Activated T-cell treated with anti-CD3 and anti-CD28 coated beads for 48 hours (primary cell): Measurements from ENCODE around the gene ZNF853.
A peak's percentile ranks its signal among the peaks of the same experiment; 100 is the strongest.
"Not testable (repeated sequence)": the region's sequence is repeated elsewhere in the genome, so short reads cannot be mapped to it uniquely, and the experiment has no call there.

Experiments used
- DNase-seq: peaks from one replicate; pipeline ENCODE4 v3.0.0-alpha.2; 2020; ENCODE audit warnings: low read depth

Gene ZNF853

DNA sequence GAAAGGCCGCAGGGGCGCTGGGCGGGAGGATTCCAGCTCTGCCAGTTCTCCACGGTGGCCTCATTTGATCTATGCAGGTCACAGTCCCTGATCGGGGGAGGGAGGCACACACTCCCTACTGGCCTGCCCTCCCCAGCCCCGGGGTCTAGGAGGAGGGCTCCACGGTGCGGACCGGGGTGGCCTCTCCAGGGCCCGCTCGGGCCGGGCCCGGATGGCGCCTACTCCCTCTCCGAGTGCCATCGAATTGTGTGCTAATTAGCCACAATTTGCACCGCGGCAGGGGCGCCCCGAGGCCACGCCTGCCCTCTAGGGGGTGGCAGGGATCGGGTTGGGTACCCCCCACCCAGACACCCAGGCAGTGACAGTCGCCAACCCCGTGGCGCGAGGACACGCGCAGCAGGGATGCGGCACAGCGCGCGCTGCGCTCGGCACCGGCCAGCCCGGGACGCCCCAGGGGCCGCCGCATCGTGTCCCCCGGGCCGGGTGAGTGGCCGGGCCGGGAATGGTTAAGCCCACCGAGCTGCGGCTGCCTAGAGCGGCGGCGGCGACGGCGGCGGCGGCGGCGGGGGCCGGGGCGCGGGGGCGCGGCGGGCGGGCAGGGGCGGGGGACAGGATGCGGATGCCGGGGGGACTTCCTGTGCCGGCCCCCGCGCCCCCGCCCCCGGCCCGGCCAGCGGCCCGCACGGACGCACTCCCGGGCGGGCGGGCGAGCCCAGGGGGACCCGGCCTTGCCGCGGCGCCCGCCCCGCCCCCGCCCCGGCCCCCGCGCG lies at the start of gene ZNF853:
Gene ZNF853 (plus strand): TSS at position 658 of the 770 bp plus-strand sequence. CDS start 565 bp downstream, outside the sequence.
- DNase-seq, result no peak

DNA sequence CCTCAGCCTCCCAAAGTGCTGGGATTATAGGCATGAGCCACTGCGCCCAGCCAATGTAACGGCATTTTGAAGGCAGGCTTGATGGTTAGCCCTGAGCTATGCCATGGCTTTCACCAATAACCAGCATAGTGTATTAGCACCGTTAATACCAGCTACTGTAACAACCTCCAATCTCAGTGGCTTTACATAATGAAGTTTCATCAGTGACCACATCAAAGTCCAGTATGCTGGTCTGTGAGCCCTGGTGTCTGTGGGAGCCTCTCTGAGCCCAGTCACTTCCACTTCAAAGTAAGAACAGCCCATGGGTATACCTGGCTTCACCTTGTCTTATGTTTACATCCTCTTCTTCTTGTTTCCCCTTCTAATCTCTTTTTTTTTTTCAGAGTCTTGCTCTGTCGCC lies 49.8 kb upstream of the ZNF853 start:
- DNase-seq, result no peak

- no peak for DNase-seq
Measured at GRCh38 chr7:6567886-6568285, 47.5 kb upstream of the ZNF853 start.

- no peak for DNase-seq
Measured at GRCh38 chr7:6571160-6571779, 44.1 kb upstream of the ZNF853 start.

DNA sequence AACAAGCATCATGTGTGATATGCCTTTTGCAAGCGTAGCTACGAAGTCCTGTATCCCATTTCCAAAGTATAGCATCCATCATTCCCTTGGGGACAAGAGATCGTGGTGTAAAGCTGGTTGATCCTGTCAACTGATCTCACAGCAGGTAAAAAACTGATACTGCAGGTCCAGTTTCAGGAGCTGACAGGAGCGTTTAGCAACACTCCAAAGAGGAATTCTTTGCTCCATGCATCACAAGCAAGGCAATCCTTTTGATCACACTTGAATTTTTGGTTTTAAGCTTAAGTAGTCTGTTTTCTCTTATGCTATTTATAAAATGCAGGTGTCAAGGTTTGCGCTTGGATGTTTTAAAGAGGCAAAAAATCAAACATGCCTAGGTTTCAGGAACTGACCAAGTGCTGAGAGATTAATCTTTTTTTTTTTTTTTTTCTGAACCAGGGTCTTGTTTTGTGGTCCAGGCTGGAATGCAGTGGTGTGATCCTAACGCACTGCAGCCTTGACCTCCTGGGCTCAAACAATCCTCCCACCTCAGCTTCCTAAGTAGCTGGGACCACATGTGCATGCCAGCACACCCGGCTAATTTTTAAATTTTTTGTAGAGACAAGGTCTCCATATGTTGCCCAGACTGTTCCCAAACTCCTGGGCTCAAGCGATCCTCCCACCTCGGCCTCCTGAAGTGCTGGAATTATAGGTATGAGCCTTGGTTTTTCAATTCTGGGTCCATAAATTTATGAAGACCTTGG lies 40.0 kb upstream of the ZNF853 start:
- DNase-seq, result no peak

DNA sequence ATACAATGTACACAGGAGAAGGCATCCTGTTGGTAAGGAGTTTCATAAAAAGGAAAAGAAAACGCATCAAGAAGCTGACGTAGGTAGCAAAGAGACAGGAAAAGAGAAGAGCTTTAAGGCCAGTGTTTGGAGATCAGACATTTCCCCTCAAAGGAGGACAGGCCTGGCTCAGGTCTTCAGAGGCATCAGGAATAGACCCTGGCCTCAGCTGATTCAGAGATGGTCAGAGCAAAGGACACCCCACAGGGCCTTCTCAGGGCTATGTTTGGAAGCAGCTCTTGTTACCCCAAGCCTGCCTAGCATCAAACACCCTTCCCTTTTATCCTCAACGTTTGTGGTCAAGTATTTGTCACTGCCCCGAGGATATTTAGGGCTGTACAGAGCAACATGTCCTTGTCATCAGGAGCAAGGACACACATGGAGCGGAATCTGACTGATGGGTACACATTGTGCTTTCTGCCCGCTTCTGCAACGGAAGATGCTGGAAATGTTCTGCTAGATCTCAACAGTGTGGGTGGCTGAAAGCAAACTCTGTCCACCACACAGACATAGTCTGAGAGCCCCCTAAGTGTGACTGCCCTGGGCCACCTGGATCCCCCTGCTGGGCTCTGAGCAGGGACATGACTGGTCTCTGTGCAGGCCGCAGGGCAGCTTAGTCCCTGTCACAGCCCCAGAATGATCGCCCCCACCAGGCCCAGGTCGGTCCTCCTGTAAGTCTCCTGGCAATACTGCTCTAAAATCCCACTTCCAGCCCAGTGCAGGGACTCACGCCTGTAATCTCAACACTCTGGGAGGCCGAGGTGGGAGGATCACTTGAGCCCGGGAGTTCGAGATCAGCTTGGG lies 39.2 kb upstream of the ZNF853 start:
- no peak for DNase-seq

GRCh38 chr7:6576867-6577368 lies 38.5 kb upstream of the ZNF853 start:
- DNase-seq, result not testable (repeated sequence)

- DNase-seq, result peak; percentile 89
Measured at GRCh38 chr7:6577369-6578113, 37.9 kb upstream of the ZNF853 start, which contains the start of gene ZDHHC4. ZDHHC4 (plus strand) TSS chr7:6577454; CDS start chr7:6580562, 3,108 bp downstream.

DNA sequence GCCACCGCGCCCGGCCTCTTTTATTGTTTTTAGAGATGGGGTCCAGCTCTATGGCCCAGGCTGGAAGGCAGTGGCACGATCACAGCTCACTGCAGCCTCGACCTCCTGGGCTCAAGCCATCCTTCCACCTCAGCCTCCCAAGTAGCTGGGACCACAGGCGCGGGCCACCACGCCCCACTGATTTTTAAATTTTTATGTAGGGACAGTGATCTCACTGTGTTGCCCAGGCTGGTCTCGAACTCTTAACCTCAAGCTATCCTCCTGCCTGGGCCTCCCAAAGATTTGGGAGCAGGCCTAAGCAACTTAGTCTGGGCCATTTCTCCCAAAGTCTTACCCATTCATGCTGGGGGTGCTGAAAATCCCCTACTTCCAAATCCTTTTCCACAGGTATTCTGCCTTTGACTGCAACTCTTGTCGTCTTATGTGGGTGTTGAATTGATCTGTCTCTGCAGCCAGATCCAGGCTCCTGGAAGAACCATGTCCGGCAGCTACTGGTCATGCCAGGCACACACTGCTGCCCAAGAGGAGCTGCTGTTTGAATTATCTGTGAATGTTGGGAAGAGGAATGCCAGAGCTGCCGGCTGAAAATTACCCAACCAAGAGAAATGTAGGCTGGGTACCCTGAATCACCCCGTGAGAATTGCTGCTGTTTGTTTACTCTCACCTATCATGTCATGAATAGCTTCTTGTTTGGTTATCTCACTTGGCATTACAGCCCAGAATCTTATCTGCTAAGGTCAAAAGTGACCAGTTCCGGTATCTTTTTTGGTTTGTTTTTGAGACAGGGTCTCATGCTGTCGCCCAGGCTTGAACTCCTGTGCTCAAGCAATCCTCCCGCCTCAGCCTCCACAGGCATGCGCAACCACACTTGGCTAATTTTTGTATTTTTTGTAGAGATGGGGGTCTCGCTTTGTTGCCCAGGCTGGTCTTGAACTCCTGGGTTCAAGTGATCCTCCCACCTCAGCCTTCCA lies 37.0 kb upstream of the ZNF853 start:
- no peak for DNase-seq

GRCh38 chr7:6579446-6579845 lies 36.0 kb upstream of the ZNF853 start:
- DNase-seq, result no peak

DNA sequence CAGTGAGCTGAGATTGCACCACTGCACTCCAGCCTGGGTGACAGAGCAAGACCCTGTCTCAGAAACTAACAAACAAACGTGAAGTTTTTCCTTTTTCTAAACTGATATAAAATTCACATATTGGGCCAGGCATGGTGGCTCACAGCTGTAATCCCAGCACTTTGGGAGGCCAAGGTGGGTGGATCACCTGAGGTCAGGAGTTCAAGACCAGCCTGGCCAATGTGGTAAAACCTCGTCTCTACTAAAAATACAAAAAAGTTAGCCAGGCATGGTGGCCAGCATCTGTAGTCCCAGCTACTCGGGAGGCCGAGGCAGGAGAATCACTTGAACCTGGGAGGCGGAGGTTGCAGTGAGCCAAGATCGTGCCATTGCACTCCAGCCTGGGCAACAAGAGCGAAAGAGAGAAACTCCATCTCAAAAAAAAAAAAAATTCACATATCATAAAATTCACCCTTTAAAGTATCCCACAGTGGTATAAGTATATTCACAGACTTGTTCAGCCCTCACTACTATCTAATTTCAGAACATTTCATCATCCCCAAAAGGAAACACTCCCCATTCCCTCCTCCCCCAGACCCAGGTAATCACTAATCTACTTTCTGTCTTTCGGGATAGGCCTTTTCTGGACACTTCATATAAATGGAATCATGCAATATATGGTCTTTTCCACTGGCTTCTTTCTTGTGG lies 29.5 kb upstream of the ZNF853 start:
- not testable (repeated sequence) for DNase-seq

DNA sequence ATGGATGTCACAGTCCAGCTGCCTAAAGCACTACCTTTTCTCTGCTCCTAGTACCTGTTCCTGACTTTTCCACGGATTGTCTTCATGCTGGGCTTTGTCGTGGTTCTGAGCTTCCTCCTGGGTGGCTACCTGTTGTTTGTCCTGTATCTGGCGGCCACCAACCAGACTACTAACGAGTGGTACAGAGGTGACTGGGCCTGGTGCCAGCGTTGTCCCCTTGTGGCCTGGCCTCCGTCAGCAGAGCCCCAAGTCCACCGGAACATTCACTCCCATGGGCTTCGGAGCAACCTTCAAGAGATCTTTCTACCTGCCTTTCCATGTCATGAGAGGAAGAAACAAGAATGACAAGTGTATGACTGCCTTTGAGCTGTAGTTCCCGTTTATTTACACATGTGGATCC lies 26.8 kb upstream of the ZNF853 start:
- no peak for DNase-seq

GRCh38 chr7:6589151-6589828 lies 26.1 kb upstream of the ZNF853 start:
- DNase-seq, result no peak

DNA sequence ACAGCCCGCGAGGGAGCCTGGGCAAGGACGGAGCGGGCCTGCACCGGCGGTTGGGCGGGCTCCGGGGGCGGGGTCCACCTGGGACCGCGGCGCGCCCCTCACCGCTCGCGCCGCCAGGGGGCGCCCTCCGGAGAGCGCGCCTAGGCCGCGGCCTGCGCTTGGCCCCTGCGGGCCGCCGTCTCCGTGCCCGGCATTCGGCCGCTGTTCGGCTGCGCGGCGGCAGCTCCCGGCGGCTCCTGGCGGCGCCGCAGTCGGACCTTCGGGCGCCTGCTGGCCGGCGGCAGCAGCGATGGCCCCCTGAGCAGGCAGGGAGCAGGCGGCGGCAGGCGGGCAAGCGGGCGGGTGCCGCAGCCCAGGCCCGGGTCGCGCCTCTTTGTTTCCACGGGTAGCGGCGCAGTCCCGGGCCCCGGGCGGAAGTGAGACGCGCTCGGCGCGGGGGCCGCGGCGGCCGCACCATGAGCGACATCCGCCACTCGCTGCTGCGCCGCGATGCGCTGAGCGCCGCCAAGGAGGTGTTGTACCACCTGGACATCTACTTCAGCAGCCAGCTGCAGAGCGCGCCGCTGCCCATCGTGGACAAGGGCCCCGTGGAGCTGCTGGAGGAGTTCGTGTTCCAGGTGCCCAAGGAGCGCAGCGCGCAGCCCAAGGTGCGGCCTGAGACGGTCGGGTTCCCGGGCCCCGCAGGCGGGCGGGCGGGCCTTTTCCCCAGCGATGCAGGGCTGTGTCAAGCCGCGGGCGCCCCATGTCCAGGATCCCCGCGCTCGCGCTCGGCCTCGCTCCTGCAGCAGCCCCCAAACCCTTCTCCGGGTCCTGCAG lies 25.4 kb upstream of the ZNF853 start, which contains the start of gene INTS15:
Gene INTS15 (plus strand): TSS at position 193 of the 816 bp plus-strand sequence. CDS start 263 bp downstream, at position 456.
- DNase-seq, result peak; percentile 87

- no peak for DNase-seq
Measured at GRCh38 chr7:6590645-6591110, 24.7 kb upstream of the ZNF853 start.

- no peak for DNase-seq
Measured at GRCh38 chr7:6600093-6600492, 15.3 kb upstream of the ZNF853 start.

DNA sequence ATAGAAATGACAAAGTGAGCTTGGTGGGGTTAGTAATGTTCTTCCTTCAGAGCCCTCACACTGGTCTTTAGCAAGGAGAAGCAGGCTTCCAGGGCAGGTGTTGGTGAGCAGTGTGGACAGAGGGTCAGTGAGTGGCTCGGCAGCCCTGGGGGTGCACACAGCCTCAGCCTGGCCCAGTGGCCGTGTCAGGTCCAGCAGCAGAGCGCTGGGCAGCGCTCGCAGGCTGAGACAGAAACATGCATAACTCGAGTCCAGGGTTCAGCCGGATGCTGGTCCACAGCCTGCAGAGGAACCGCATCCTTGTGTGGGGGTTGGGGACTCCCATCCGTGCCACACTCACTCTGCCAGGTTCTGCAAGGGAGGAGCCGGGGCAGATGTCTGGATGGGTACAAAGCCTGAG lies 11.0 kb upstream of the ZNF853 start:
- no peak for DNase-seq
